ENCODE results near the gene MOK.

Gene MOK

GRCh38 chr14:102292441-102292840, 12.5 kb downstream of the MOK start:
- H4K20me1 ChIP-seq (ENCODE audit: low read depth, low read length): no peaks in the 10 kb centered on the region
- no peak for TF ChIP-seq CTCF (IDR thresholded peaks at IDR 0.05; ENCODE audit: insufficient read depth, low read length, poor library complexity, severe bottlenecking)
- no peak for TF ChIP-seq EZH2phosphoT487 (conservative IDR thresholded peaks at IDR 0.05; ENCODE audit: low read length)
- no peaks in the 10 kb centered on the region for H3K79me2 ChIP-seq (ENCODE audit: insufficient read depth, low read length)
- no peaks in the 10 kb centered on the region for H3F3A ChIP-seq (ENCODE audit: insufficient read depth)
- no peak overlapping the region for H3K27ac ChIP-seq (ENCODE audit: low read depth, low read length)
- no peak overlapping the region for H3K4me3 ChIP-seq (ENCODE audit: insufficient read depth, low read length, poor library complexity, severe bottlenecking)
- no peaks in the 10 kb centered on the region for H3K36me3 ChIP-seq (ENCODE audit: low read length)
- no peaks in the 10 kb centered on the region for H3K9me3 ChIP-seq (ENCODE audit: insufficient read depth, low read length)
- no peaks in the 10 kb centered on the region for H3K9me2 ChIP-seq (replicated peaks; ENCODE audit: insufficient read depth, low read length)
- no peak overlapping the region for H3K9ac ChIP-seq (ENCODE audit: low read length)
- H3K4me2 ChIP-seq (ENCODE audit: low read depth, low read length, poor library complexity, severe bottlenecking): no peak overlapping the region
- no peaks in the 10 kb centered on the region; the same call in 1 of the 2 replicates for H3K27me3 ChIP-seq (ENCODE audit: low read length)
- no peak overlapping the region for H2AFZ ChIP-seq (ENCODE audit: low read depth, low read length, severe bottlenecking)

GRCh38 chr14:102288139-102288538, 16.8 kb downstream of the MOK start:
- H3F3A ChIP-seq (ENCODE audit: insufficient read depth): no peaks in the 10 kb centered on the region
- no peaks in the 10 kb centered on the region for H3K79me2 ChIP-seq (ENCODE audit: insufficient read depth, low read length)
- H3K4me3 ChIP-seq (ENCODE audit: insufficient read depth, low read length, poor library complexity, severe bottlenecking): no peak overlapping the region
- H4K20me1 ChIP-seq (ENCODE audit: low read depth, low read length): no peaks in the 10 kb centered on the region
- no peaks in the 10 kb centered on the region for H3K9me3 ChIP-seq (ENCODE audit: insufficient read depth, low read length)
- H2AFZ ChIP-seq (ENCODE audit: low read depth, low read length, severe bottlenecking): no peak overlapping the region
- H3K4me2 ChIP-seq (ENCODE audit: low read depth, low read length, poor library complexity, severe bottlenecking): no peak overlapping the region
- H3K27ac ChIP-seq (ENCODE audit: low read depth, low read length): no peak overlapping the region
- H3K9ac ChIP-seq (ENCODE audit: low read length): no peak overlapping the region
- H3K27me3 ChIP-seq (ENCODE audit: low read length): no peaks in the 10 kb centered on the region; the same call in 1 of the 2 replicates
- H3K9me2 ChIP-seq (replicated peaks; ENCODE audit: insufficient read depth, low read length): no peaks in the 10 kb centered on the region
- H3K36me3 ChIP-seq (ENCODE audit: low read length): no peaks in the 10 kb centered on the region
- TF ChIP-seq EZH2phosphoT487 (conservative IDR thresholded peaks at IDR 0.05; ENCODE audit: low read length): no peak
- no peak for TF ChIP-seq CTCF (IDR thresholded peaks at IDR 0.05; ENCODE audit: insufficient read depth, low read length, poor library complexity, severe bottlenecking)

GRCh38 chr14:102285106-102285505, 19.9 kb downstream of the MOK start:
- H3K9me3 ChIP-seq (ENCODE audit: insufficient read depth, low read length): no peaks in the 10 kb centered on the region
- no peak overlapping the region for H3K27ac ChIP-seq (ENCODE audit: low read depth, low read length)
- no peaks in the 10 kb centered on the region for H3F3A ChIP-seq (ENCODE audit: insufficient read depth)
- no peaks in the 10 kb centered on the region for H3K9me2 ChIP-seq (replicated peaks; ENCODE audit: insufficient read depth, low read length)
- no peak overlapping the region for H3K4me2 ChIP-seq (ENCODE audit: low read depth, low read length, poor library complexity, severe bottlenecking)
- no peak overlapping the region for H3K9ac ChIP-seq (ENCODE audit: low read length)
- no peak overlapping the region for H2AFZ ChIP-seq (ENCODE audit: low read depth, low read length, severe bottlenecking)
- no peaks in the 10 kb centered on the region for H3K79me2 ChIP-seq (ENCODE audit: insufficient read depth, low read length)
- no peaks in the 10 kb centered on the region for H3K27me3 ChIP-seq (ENCODE audit: low read length)
- no peak overlapping the region for H3K4me3 ChIP-seq (ENCODE audit: insufficient read depth, low read length, poor library complexity, severe bottlenecking)
- H4K20me1 ChIP-seq (ENCODE audit: low read depth, low read length): no peaks in the 10 kb centered on the region
- no peaks in the 10 kb centered on the region for H3K36me3 ChIP-seq (ENCODE audit: low read length)
- TF ChIP-seq EZH2phosphoT487 (conservative IDR thresholded peaks at IDR 0.05; ENCODE audit: low read length): no peak
- TF ChIP-seq CTCF (IDR thresholded peaks at IDR 0.05; ENCODE audit: insufficient read depth, low read length, poor library complexity, severe bottlenecking): no peak

Data from SU-DHL-6 (cell line).